HG03558 (cell line): ENCODE measurements around the gene MRPL14.
A peak's percentile ranks its signal among the peaks of the same experiment; 100 is the strongest.

Source experiments
- ATAC-seq: cut with Tn5 transposase; IDR thresholded peaks from one replicate; pipeline ENCODE4 v1.9.1; 2021; ENCODE audit warnings: moderate number of reproducible peaks; ENCODE audit not compliant: unreplicated experiment; ENCODE audit errors: extremely low read depth

The MRPL14 gene

DNA sequence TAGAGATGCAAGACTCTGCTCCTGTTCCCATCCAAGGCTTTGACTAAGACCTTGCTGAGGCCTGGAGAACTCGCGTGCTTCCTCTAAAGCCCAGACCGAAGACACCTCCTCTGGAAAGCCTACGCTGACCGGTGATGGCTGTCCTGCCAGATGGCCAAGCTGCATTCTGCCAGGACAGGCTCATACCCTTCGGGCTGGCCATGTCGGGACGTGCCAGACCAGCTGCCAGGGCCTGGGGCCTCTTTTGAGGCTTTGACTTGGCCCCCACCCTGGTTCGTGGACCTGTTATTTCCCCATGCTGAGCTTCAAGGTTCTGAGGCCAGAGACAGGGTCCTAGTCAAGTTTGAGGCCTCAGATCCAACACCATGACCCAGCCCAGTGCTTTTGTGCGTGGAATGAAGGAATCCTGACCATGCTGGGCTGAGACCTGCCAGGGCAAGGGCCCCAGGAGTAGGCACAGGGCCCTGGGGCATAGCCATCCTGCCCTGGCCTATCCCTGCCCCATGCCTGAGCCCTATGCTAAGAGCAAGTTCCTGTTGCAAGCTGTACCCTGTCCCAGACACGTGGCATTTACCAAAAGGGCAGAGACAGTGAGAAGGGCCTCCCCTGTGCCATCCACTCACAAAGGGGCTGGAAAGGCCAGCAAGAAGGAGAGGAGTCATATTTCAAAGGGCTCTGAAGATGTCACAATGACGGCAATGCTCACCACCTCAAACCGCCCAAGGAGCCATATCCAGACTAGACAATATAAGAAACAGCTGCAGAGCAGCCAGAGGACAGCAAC lies 42.8 kb downstream of the MRPL14 start:
- no peak for ATAC-seq

DNA sequence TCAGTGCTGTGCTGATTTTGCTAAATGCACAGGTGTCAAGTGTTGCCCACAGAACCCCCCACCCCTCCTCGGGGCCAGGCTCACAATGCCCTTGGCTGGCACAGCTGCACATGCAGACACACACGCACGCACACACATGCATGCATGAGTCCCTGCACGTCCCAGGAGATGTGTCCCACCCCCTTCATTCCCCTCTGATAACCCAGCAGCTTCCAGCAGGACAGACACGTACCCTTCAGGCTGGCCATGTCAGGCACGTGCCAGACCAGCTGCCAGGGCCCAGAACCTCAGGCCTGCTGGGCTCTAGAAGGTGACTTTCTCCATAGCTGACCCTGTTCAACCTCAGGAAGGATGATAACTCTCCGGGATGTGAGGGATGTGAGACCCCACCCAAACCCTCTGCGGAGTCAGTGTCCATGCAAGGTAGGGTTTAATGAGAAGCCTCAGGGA lies 44.4 kb downstream of the MRPL14 start:
- no peak for ATAC-seq

DNA sequence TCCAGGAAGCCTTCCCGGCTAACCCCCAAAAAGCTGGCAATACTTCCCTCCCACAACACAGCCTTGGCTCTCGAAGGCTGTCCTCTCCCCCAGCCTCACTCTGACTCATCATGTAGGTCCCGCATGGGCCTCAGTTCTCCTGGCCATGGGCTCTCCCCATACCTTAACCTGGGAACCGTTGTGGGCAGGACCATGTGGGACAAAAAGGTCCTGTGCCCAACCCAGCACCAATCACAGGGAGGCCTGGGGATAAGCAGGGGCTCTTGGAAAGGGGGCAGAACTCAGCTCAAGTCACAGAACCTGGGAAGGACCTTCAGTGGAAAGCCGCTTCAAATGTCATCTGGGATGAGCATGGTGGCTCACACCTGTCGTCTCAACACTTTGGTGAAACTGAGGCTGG lies 45.5 kb downstream of the MRPL14 start:
- no peak for ATAC-seq

DNA sequence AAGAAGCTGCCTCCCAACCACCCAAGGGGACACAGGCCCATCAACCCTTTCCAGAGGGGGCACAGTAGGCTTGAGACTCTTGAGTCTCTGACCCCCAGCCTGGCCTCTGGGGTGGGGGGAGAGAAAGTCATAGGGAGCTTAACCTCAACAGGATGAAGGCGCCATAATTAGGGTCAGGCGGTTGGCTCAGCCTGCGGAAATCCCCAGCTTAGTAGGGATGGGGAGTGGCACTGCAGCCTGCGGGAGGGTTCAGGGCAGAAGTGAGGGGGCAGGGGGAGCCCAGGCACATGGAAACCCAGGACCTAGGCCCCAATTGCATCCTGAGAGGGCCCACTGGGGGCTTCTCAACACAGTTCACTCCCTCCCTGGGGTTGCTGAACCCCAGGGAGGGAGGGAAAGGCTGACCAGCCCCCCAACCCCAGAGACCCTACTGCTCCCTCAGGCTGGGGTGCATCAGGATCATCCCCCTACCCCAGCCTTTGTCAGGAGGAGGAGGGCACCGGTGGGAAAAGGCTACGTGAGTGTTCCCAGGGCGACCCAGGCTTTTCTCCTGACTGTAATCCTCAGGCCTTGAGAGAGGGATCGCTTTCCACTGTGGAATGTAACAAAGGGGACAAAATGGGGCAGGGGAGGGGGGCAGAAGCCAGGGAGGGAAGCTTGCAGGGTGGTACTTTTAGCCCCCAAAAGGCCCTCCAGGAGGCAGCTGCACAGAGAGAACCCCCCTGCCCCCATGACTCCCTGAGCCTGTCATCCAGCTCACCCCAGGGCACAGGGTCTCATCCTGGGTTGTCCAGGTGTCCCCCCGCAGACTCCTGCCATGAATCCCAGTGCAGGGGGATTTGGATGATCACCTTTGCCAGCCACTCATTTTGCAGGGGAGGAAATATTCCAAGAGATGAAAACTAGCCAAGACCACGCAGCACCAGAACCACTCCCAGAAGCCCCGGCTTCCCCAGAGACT lies 46.4 kb downstream of the MRPL14 start:
- no peak for ATAC-seq

DNA sequence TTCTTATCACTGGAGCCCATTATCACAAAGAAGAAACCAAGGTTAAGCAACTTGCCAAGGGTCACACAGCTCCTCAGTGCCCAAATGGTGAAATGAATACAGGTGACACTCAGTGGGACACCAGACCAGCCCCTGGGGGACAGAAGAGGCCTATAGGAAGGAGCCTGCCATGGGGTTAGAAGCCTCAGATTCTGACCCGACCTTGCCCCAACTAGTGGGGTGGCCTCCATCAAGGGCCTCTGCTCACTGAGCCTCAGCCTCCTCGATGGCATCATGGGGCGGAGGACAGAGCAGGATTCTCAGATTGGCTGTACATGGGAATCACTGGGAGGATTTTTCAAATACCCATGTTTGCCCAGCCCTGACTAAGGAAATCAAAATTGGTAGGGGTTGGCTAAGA lies 47.6 kb downstream of the MRPL14 start:
- ATAC-seq = no peak

DNA sequence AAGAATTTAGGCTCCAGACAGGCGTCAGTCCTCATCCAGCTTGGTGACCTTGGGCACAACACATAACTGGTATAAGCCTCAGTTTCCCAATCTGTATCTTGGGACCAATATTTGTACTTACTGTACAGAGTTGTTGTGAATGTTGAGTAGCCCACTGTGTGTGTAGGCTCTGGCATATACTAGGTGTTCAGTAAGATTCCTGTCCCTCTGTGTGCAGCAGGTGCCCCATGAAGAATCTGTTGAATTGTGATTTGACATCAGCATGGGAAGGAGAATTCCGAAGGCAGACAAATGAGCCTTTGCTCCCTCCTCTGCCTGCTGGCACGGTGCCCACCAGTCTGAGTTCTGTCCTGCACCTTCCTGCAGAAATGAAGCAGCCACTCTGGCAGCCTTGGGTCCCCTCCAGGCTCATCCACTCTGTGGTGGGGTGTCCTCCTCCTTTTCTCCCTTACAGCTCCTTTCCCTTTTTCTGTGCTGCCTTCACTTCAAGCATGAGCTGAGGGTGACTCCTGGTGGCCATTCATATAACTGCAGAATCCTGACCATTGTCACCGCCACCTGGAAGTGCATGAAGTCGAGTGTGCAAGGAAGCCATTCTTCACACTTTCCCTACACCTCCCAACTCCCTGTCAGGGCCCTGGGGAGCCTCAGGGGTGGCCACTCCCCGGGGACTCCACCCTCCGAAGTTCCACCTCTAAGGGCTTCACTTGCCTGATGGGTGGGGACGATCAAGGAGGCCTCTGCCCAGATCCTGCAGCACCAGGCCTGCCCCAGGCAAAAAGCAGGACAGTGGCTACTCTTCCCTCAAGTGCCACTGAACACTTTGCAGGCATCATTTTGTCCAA lies 48.2 kb downstream of the MRPL14 start:
- no peak for ATAC-seq

DNA sequence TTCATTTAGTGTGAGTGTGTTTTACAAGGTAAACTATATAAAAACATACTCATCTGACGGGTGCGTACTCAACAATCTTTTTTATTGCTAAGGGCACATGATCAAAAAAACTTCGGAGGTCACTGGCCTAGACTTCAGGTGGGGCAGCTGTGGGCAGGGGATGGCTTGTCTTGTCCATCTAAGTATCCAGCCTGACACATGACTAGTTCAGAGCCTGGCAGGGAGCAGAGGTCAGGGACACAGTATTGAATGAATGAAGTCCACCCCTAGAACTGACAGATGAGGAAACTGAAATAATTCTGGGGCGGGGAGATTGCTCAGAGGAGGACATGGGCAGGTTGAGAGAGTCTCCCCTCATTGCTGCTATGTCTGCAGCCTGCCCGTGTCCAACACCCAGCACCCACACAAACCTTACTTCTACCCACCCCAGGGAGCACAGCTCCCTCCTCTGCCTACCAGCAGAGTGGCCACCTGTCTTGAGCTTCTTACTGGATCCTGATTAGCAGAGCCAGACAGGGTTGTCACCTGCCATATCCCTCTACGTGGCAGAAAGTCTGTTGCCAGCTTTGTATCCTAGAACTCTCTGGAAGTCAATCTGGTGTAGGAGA lies 48.9 kb downstream of the MRPL14 start:
- no peak for ATAC-seq

DNA sequence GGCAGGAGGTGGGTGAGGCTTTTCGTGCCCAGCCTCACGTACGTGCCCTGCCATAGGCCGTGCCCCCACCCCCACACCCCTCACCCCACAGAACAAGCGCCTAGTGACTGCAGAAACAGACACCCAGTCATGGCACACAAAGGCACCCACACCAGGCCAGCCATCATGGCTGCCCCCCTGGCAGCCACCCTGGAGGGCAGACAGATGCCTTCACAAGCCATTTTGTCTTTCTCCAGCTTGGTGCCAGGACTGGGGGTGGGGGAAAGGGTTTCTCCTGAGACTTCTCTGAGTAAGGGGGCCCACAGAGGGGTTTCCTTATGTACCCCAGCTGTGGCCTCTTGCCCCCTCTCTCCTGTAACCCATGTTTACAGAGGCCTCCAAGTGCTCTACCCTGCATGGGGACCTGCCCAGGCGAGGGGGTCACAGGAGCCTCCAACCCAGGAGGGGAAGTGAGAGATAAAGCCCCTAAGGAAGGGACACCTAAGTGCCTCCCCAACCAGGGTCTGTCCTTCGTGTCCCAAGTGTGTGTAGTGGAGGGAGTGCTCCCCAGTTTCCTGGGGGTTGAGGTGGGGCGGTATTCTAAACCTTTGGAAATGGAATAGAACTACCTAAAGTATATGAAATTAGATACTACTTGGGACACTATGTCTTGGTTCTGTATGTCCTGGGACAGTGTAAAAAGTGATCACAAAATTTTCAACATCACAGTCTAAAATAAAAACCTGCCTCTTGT lies 49.9 kb downstream of the MRPL14 start:
- ATAC-seq = no peak

DNA sequence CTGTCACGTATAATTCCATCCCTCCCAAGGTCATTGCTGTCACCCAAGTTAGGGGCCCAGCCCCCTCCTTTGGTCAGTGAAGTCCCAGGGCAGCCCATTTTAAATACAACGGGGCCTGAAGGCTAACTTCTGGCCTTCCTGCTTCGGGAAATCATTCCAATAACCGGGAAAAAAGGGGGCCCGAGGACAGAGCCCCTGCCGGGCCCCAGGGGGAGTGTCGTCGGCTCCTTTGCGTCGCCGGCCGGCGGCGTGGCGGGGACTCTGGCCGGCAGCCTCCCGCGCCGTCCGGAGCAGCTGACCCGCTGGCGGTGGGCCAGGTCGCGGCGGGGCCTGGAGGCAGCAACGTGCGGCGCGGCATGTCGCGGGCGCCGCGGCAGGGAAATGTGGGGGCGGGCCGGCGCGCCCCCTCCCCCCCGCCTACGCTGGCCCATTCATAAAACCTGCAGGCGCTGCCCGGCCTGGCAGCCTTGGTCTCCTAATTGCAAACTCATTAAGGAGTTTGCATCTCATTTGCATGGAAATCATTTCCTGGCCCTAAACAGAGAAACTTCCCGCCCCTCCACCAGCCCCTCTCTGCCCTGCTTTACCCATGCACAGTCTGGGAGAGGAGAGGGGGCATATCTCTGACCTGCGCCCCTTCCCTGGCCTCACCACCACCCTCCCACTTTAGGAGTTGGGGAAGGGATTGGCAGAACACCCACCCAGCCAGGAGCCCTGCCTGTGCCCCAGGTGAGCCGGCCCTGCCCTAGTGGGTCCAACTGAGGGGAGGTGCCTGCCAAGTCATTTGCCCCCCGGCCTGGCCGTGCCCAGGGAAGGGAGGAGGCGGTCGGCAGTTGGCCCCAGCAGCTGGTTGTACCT lies 50.7 kb downstream of the MRPL14 start:
- no peak for ATAC-seq

DNA sequence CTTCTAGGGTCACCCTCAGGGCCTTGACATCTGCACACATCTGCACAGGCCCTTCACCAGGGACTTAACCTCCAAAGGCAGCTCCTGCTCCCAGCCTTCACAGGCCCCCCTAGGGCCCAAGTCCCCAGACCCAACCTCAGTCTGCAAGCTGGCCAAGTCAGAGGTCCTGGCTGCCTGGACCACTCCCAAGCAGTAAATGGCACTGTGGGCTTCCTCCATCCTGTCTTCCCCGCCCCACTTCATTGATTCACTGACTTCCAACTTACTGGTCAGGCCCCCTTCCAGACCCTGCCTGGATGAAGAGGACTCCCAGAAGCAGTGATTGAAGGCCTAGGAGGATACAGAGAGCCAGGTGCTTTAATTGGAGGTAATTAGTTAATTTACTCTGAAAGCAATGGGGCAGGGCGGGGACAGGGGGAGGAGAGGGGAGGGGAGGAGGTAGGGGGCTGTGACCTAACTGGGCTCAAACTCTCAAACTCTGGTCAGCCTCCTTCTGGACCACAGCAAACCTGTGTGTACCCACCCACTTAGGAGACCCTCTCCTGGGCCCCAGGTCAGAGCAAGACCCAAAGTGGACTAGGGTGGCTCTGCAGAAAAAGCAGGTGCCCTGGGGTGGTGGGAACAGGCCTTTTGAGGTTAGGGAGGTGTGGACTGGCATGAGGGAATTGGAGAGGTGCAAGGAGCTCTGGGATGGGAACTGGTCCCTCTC lies 51.5 kb downstream of the MRPL14 start:
- no peak for ATAC-seq

DNA sequence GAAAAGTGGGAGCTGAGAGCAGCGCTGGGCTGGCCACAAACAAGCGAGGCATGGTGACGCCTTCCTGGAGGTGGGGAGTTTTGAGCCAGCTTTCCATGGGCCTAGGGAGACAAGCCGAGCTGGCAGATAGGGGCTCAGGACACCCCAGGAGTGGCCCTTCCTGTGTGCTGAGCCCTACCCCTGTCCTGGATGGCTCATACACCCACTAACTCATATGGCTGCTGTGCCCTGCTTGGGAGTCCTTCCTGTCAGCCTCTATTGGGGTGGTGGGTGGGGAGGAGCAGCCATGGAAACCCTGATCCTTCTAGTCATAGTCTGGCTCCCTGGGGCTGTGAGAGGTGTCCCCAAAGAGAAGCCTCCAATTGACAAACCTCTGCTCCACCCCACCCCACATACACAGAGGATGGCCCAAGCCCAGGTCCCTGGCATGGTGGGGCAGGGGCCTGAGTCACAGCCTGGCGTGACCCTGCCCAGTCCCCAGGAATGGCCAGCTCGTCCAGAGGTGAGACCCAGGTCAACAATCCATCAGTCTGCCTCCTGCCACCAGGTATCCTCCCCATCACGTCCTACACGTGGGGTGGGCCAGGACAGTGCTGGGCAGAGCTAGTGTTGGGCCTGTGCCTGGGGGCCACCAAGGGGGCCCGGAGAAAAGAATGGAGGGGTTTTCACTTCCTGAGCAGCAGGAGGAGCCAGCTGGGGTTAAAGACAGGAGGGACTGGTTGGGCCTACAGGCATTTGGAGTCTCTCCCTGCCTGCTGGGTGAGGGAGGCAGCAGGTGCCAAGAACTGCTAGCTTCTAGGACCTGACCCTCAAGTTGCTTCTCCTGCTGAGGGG lies 52.2 kb downstream of the MRPL14 start:
- ATAC-seq = no peak

DNA sequence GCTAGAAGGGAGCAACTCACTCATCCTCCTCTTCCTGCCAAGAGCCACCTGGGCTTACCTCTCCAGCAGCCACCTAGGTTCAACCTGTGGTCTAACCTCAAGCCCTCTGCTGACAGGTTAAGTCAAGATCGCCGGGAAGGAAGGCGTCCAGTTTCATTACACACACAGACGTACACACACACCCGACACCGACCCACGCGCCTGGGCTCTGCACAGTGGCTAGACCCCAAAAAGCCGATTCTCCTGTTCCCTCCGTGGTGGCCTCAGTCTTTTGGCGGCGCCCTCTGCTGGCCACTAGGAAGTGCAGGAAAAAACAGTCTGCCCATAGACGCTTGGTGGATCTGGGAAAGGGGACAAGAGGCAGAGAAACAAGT lies 52.8 kb downstream of the MRPL14 start:
- no peak for ATAC-seq

DNA sequence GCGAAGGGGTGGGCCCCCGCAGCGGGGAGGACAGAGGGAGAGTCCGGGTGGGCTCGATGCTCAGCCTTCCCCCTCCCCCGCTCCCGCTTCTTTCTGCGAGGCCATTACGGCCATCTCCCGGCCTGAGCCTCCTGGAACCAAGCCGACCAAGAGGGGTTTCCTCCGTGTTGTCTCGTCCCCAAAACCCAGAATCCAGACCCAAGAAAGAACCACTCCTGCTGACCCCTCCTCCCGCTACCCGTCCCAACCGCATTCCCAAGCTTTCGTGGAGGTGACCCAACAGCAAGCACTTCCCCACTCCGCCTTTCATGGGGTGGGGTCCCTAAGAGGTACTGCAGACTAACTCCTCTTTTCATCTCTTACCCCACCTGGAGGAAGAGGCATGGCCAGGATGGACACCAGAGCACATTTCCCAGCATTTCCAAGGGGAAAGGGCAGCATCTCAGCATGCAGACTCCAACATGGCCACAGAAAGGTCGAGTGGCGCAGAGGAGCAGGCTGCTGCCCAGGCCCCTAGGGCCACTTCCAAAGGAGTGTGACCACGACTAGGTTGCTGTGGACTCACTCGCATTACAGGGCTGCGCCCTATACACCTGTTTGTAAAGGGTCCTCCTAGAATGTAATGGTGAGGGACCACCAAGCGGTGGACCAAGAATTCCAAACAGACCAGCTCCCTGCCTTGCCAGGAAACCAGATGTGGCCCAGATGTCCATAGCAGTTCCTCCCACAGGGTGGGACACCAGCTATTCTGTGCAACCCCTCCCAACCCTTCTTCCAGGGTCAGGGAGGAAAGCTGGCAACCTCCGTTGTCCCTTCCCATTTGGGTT lies 53.4 kb downstream of the MRPL14 start:
- no peak for ATAC-seq

DNA sequence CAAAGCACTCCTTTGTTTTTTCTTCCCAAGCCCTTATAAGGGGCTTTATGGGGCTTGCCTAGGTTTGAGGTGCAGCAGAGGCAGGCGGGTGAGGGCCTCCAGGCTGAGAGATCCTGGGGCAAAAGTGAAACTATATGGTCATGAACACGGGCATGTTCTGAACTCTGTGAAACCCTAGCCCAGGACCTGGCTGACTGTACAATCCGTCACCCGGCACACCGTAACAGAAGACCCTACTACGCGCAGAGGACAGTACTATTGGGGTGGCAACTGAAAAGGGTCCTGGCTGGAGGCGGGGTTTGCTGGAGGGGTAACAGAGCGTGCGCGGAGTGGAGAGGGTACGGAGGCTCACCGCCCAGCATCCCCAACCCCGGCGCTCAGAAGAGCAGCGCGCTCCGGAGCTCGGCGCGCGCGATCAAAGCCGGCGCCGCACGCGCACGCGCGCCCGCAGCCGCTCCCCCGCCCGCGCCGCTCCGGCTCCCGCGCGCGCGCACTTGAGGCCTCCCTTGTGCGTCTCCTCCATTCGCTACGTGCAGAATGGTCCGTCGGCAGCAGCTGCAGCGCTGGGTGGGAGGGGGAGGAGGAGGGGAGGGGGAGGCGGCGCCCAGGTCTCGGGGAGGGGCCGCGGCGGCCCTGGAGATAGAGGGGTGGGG lies 54.2 kb downstream of the MRPL14 start:
- ATAC-seq = peak; percentile 31

DNA sequence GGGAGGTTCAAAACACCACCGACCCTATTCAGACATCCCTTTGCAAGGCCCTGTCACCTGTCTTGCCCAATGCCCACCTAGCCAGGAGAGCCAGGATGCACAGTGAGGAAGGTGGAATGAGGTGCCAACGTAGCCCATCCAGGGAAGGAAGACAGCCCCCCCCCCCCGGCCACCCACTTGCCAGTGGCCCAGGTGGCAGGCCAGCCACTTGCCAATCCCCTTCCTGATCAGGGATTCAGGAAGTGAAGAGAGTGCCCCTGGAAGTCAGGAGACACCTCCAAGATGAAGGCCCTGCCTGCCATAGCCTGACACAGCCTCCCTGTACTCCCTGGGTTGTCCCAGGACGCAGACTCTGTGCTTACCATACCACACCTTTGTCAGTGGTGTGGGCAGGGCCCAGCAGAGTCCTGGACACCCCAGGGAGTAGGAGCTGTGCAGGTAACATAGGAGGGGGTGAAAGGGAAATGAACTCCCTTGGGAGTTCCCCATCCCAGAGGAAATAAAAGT lies 54.7 kb downstream of the MRPL14 start:
- no peak for ATAC-seq
